Endothelial cell of umbilical vein (primary cell): ENCODE results near the gene CCDC180. TPM values are rescaled to one million over a fixed set of nuclear protein-coding genes. Genes with fewer than 3 reads are reported as not detected.
A peak's percentile ranks its signal among the peaks of the same experiment; 100 is the strongest.

ENCODE experiments used
- BruUV-seq: library from RNA; stranded (reverse); fragments of 400-500 nt; replicated peaks from 2 replicates; lab custom pipeline; 2021; lab: Mats Ljungman, UMichigan
- CTCF ChIA-PET: fragments of 300-600, 350-600 bp; sonication (Branson Sonifier 250); formaldehyde crosslinking; loops from one replicate; lab custom pipeline; 2021; ENCODE audit warnings: antibody characterized with exemption, inconsistent platforms; lab: Charles Lee
- POLR2A ChIA-PET: fragments of 300-600, 350-600 bp; sonication (Branson Sonifier 250); formaldehyde crosslinking; loops from one replicate; lab custom pipeline; 2021; ENCODE audit warnings: antibody characterized with exemption, inconsistent platforms; lab: Charles Lee
- DNase-seq: peaks from one replicate; pipeline ENCODE4 v3.0.0-alpha.2; 2011; ENCODE audit warnings: low read depth, low spot score
- FAIRE-seq: peaks from 2 replicates; lab custom pipeline; 2011; peaks lifted over from hg19 to GRCh38; lab: Jason Lieb, UNC
- H2AFZ ChIP-seq: 2 replicates; pipeline ENCODE4 v1.6.0; 2012; ENCODE audit warnings: low read depth, low read length, control low read depth, inconsistent platforms
- H3K27ac ChIP-seq: 2 replicates; pipeline ENCODE4 v1.5.1; 2011; ENCODE audit warnings: low read depth, mild to moderate bottlenecking, control low read depth, low read length, moderate library complexity; ENCODE audit not compliant: insufficient read depth
- H3K27me3 ChIP-seq, 2 experiments: 2 replicates each; pipeline versions ENCODE4 v1.6.0 to v1.6.1; 2011; ENCODE audit warnings: low read length in 2 of 2, mixed read lengths in 1 of 2; ENCODE audit not compliant: control insufficient read depth in 2 of 2, insufficient read depth in 2 of 2
- H3K36me3 ChIP-seq, 2 experiments: 2 replicates in 1 of 2; 3 replicates in 1 of 2; pipeline ENCODE4 v1.5.1; 2011; ENCODE audit warnings: low read length in 2 of 2, mild to moderate bottlenecking in 1 of 2, moderate library complexity in 1 of 2; ENCODE audit not compliant: control insufficient read depth in 2 of 2, insufficient read depth in 2 of 2; ENCODE audit errors: extremely low read depth in 1 of 2
- H3K4me1 ChIP-seq: 3 replicates; pipeline ENCODE4 v1.5.1; 2011; ENCODE audit warnings: mild to moderate bottlenecking, low read length; ENCODE audit not compliant: control insufficient read depth, insufficient read depth; ENCODE audit errors: extremely low read depth
- H3K4me2 ChIP-seq: 2 replicates; pipeline ENCODE4 v1.6.1; 2011; ENCODE audit warnings: low read length, control low read depth, mixed read lengths; ENCODE audit not compliant: insufficient read depth
- H3K4me3 ChIP-seq, 3 experiments: fragments of 200-600 bp in 1 of 3; sonication (generic), shearing (Covaris generic) in 1 of 3; replicated peaks in 1 of 3; 2 replicates each; pipeline ENCODE4 v1.5.1; 2011 to 2016; ENCODE audit warnings: control low read depth in 3 of 3, low read length in 3 of 3, mild to moderate bottlenecking in 2 of 3, inconsistent platforms in 1 of 3, low read depth in 1 of 3, moderate library complexity in 1 of 3; ENCODE audit not compliant: insufficient read depth in 1 of 3
- H3K79me2 ChIP-seq: 2 replicates; pipeline ENCODE4 v1.6.0; 2012; ENCODE audit warnings: low read length, inconsistent platforms; ENCODE audit not compliant: control insufficient read depth, insufficient read depth
- H3K9ac ChIP-seq: replicated peaks from 2 replicates; pipeline ENCODE3; 2011; ENCODE audit warnings: low read length, control low read depth; ENCODE audit not compliant: insufficient read depth; ENCODE audit errors: extremely low read depth
- H3K9me1 ChIP-seq: replicated peaks from 3 replicates; pipeline ENCODE4 v1.6.0; 2011; ENCODE audit warnings: mild to moderate bottlenecking, low read length; ENCODE audit not compliant: control insufficient read depth, insufficient read depth; ENCODE audit errors: extremely low read depth
- H3K9me3 ChIP-seq: replicated peaks from 2 replicates; pipeline ENCODE4 v1.5.1; 2012; ENCODE audit warnings: low read length, inconsistent platforms; ENCODE audit not compliant: control insufficient read depth, insufficient read depth
- H4K20me1 ChIP-seq: replicated peaks from 2 replicates; pipeline ENCODE3; 2011; ENCODE audit warnings: mild to moderate bottlenecking, low read length; ENCODE audit not compliant: control insufficient read depth, insufficient read depth; ENCODE audit errors: extremely low read depth
- EZH2 ChIP-seq: IDR thresholded peaks from 2 replicates; pipeline ENCODE4 v1.6.1; 2012; ENCODE audit warnings: borderline replicate concordance, low read depth, mild to moderate bottlenecking, moderate library complexity, low read length, inconsistent platforms; ENCODE audit not compliant: severe bottlenecking
- FOS ChIP-seq: IDR thresholded peaks from 2 replicates; pipeline ENCODE4 v1.6.1; 2011; ENCODE audit warnings: mild to moderate bottlenecking, low read length, moderate library complexity, borderline replicate concordance; ENCODE audit not compliant: insufficient read depth
- GATA2 ChIP-seq: IDR thresholded peaks from 2 replicates; pipeline ENCODE4 v1.7.0; 2011; ENCODE audit warnings: low read depth, mild to moderate bottlenecking, moderate library complexity, mixed read lengths, low read length; ENCODE audit not compliant: insufficient read length, insufficient read depth
- JUN ChIP-seq: IDR thresholded peaks from 2 replicates; pipeline ENCODE4 v1.6.1; 2011; ENCODE audit warnings: borderline replicate concordance, low read depth; ENCODE audit not compliant: insufficient read length, insufficient read depth
- MYC ChIP-seq: IDR thresholded peaks from one replicate; pipeline ENCODE4 v1.6.1; 2011; ENCODE audit warnings: mild to moderate bottlenecking, low read depth, low read length
- POLR2A ChIP-seq: IDR thresholded peaks from 2 replicates; pipeline ENCODE4 v1.6.1; 2012; ENCODE audit warnings: low read depth, mild to moderate bottlenecking, control low read depth, low read length
- POLR2AphosphoS5 ChIP-seq: IDR thresholded peaks from 2 replicates; pipeline ENCODE4 v1.6.1; 2012; ENCODE audit warnings: low read depth, mild to moderate bottlenecking, control low read depth, low read length, moderate library complexity; ENCODE audit not compliant: insufficient read depth
- dilution Hi-C: fragments of 300-500 bp; cut with MboI; formaldehyde crosslinking; loops from one replicate; pipeline ENCODE4 v1.15.0; 2019; ENCODE audit warnings: low sequenced_read_pairs; ENCODE audit not compliant: extremely low pct_ligation_motif_present
- intact Hi-C: fragments of 100-400 bp; cut with micrococcal nuclease; formaldehyde crosslinking; loops from one replicate; pipeline ENCODE4 v1.10.0; 2022
- polyA plus RNA-seq, 4 experiments: library from polyadenylated mRNA; depleted of rRNA in 3 of 4; stranded (reverse) in 3 of 4; unstranded in 1 of 4; fragments of >200 nt; gene quantifications; 2 replicates each; pipeline versions ENCODE4 v1.2.1 to v1.2.3, GENCODE V29; 2011 to 2012; ENCODE audit warnings: missing spikeins in 1 of 4
- total RNA-seq: library from RNA; stranded (reverse); gene quantifications from 2 replicates; pipeline ENCODE4 v1.2.3, GENCODE V29; 2021
- TF ChIP-seq, protein P1 (sequence below), 2 donors: IDR thresholded peaks; 1 replicate in 1 of 2; 2 replicates in 1 of 2; pipeline ENCODE4 v1.5.1; 2011; ENCODE audit warnings: low read length in 2 of 2, mild to moderate bottlenecking in 2 of 2, moderate library complexity in 2 of 2, control low read depth in 1 of 2, inconsistent platforms in 1 of 2, low read depth in 1 of 2; ENCODE audit not compliant: insufficient read depth in 1 of 2; ENCODE audit errors: extremely low read depth in 1 of 2
- TF ChIP-seq, protein P2 (sequence below): IDR thresholded peaks from 2 replicates; pipeline ENCODE4 v1.6.1; 2011; ENCODE audit not compliant: insufficient read depth, insufficient read length

CCDC180 gene
- total and polyA plus RNA-seq, 2 donors (not counting 3 experiments of a cell fraction or from before 2014, with no cell fraction given), result 0.30 to 2.5 TPM

DNA sequence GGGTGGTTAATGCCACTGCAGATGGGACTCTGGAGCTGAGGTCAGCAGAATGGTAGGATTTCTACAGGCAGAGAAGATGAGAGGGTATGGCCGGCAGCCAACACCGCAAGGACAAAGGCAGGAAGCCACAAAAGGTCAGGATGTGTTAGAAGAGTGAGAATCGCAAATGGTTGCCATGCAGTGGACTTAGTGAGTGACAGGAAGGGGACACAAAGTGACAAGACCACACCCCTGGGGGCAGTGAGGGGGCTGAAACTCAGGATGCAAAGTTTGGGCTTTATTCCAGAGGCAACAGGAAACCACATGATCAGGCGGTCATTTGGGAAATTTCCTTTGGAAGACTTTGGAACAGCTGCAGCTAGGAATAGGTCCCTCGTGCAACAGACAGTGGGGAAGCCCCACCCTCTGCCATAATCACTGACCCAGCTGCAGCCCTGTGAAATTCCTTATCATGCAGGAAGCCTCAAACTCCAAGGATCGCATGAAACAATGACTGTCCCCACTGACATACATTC is 14.2 kb upstream of the CCDC180 start:
- no peak for TF ChIP-seq JUN
- TF ChIP-seq POLR2AphosphoS5, result peak; percentile 53
- DNase-seq (peak; percentile 71), FAIRE-seq (peak; percentile 96)
- dilution Hi-C loops, result no loop called here
- ChIA-PET CTCF (interaction anchor here (1.0 to 2.0 kb wide), 2 partner anchors 72 to 94 kb away, joined by 3 to 7 read pairs; no protein-coding TSS in a partner anchor), POLR2A (no interaction called here)
- no peaks in the 10 kb centered on the region for H3K9me1 ChIP-seq
- H3K4me3 ChIP-seq, result no peak overlapping the region
- peaks cover 15% of the 10 kb centered on the region for H3K4me1 ChIP-seq
- H3K36me3 ChIP-seq, result peaks cover 0 to under 1% of the 10 kb centered on the region in 2 experiments
- no peak overlapping the region for H2AFZ ChIP-seq
- intact Hi-C loops, result loop anchor here (1.0 kb wide), 1 partner anchor 14 kb away; the partner anchor contains the start of gene CCDC180
- H4K20me1 ChIP-seq, result no peaks in the 10 kb centered on the region
- no peaks in the 10 kb centered on the region for H3K79me2 ChIP-seq
- H3K4me2 ChIP-seq, result no peak overlapping the region
- H3K27me3 ChIP-seq, result no peaks in the 10 kb centered on the region
- H3K9ac ChIP-seq, result no peak overlapping the region
- no peaks in the 10 kb centered on the region for H3K9me3 ChIP-seq
- BruUV-seq, result no TSS peak
- no peak overlapping the region for H3K27ac ChIP-seq

DNA sequence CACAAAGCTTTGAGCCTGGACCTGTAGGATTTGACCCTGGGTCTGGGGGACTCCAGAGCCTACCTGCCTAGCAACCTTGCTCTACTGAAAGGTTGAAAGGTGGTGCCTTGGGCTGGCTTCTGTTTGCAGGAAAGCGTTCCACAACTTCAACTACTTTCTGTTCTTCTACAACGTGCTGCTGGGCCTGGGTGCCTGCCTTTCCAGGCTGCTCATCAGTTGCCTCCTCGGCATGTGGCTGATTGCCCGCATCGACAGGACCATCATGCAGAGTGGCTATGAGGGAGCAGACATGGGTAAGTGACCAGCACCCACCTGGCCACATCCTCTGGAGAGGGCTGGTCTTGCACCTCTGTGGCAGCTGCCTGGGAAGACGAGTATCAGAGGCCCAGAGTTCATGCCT is 13.6 kb upstream of the CCDC180 start:
- intact Hi-C loops, result loop anchor here (1.0 kb wide), 1 partner anchor 13 kb away; the partner anchor contains the start of gene CCDC180
- TF ChIP-seq MYC, result no peak
- no peak for TF ChIP-seq GATA2
- TF ChIP-seq, protein P1, sequence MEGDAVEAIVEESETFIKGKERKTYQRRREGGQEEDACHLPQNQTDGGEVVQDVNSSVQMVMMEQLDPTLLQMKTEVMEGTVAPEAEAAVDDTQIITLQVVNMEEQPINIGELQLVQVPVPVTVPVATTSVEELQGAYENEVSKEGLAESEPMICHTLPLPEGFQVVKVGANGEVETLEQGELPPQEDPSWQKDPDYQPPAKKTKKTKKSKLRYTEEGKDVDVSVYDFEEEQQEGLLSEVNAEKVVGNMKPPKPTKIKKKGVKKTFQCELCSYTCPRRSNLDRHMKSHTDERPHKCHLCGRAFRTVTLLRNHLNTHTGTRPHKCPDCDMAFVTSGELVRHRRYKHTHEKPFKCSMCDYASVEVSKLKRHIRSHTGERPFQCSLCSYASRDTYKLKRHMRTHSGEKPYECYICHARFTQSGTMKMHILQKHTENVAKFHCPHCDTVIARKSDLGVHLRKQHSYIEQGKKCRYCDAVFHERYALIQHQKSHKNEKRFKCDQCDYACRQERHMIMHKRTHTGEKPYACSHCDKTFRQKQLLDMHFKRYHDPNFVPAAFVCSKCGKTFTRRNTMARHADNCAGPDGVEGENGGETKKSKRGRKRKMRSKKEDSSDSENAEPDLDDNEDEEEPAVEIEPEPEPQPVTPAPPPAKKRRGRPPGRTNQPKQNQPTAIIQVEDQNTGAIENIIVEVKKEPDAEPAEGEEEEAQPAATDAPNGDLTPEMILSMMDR (IDR thresholded peaks at IDR 0.05; ENCODE audit: extremely low read depth in 1 of 2, insufficient read depth in 1 of 2, low read depth in 1 of 2, low read length in 2 of 2), result no peak
- TF ChIP-seq JUN, result no peak
- TF ChIP-seq, protein P2, sequence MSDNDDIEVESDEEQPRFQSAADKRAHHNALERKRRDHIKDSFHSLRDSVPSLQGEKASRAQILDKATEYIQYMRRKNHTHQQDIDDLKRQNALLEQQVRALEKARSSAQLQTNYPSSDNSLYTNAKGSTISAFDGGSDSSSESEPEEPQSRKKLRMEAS, result no peak
- TF ChIP-seq POLR2A, result no peak
- TF ChIP-seq EZH2, result no peak
- TF ChIP-seq POLR2AphosphoS5, result no peak
- TF ChIP-seq FOS, result no peak
- Histone ChIP-seq H2AFZ (no peak overlapping the region), H3K4me2 (no peak overlapping the region), H3K9me1 (no peaks in the 10 kb centered on the region), H4K20me1 (no peaks in the 10 kb centered on the region), H3K9ac (no peak overlapping the region), H3K9me3 (no peaks in the 10 kb centered on the region), H3K4me3 (no peak overlapping the region), H3K4me1 (peaks cover 15% of the 10 kb centered on the region), H3K79me2 (no peaks in the 10 kb centered on the region), H3K27me3 (no peaks in the 10 kb centered on the region), H3K36me3 (no peaks in the 10 kb centered on the region), H3K27ac (no peak overlapping the region)
- FAIRE-seq (no peak), DNase-seq (no peak)
- ChIA-PET CTCF (interaction anchor here (2.0 kb wide), 1 partner anchor 72 kb away, joined by 7 read pairs; no protein-coding TSS in a partner anchor), POLR2A (no interaction called here)
- dilution Hi-C loops, result no loop called here
- no TSS peak for BruUV-seq
